ENCODE measurements around the gene TIAM2. TPM values are rescaled to one million over a fixed set of nuclear protein-coding genes. Genes with fewer than 3 reads are reported as not detected.
A peak's percentile ranks its signal among the peaks of the same experiment; 100 is the strongest.

The TIAM2 gene
- total and polyA plus RNA-seq, 2 experiments from 2014 or later: 14.2 to 24.4 TPM

- peaks cover 54% of the 10 kb centered on the region for H3K79me2 ChIP-seq (replicated peaks; ENCODE audit: insufficient read depth)
- Mint-ChIP-seq H3K27ac (no peak overlapping the region), H3K36me3 (ENCODE audit: low read depth) (peaks cover 11% of the 10 kb centered on the region; the same call in 2 of the 3 replicates), H3K27me3 (ENCODE audit: insufficient read depth, low read depth, poor library complexity) (peaks cover 6% of the 10 kb centered on the region), H3K4me1 (peaks cover 46% of the 10 kb centered on the region), H3K4me3 (no peak overlapping the region), H3K9me3 (peaks cover 3% of the 10 kb centered on the region; the same call in 2 of the 3 replicates)
- no peaks in the 10 kb centered on the region for H4K20me1 ChIP-seq (replicated peaks; ENCODE audit: insufficient read depth)
- peak overlapping the region; percentile 33; the same call in 1 of the 2 replicates for H3K4me2 ChIP-seq
- TF ChIP-seq EZH2 (IDR thresholded peaks at IDR 0.05; ENCODE audit: low read depth, unreplicated experiment) (no peak), STAT1 (IDR thresholded peaks at IDR 0.05; ENCODE audit: unreplicated experiment) (no peak), CTCF (conservative IDR thresholded peaks at IDR 0.05; ENCODE audit: low read depth in 2 of 2) (no peak), CREB1 (CRISPR knock-in tag; IDR thresholded peaks at IDR 0.05; ENCODE audit: low read depth) (no peak), ETS1 (IDR thresholded peaks at IDR 0.05) (no peak), JUNB (IDR thresholded peaks at IDR 0.05; ENCODE audit: unreplicated experiment) (no peak), EZH2phosphoT487 (IDR thresholded peaks at IDR 0.05; ENCODE audit: unreplicated experiment) (no peak), ZNF462 (CRISPR knock-in tag; IDR thresholded peaks at IDR 0.05) (no peak), ZNF331 (CRISPR knock-in tag; IDR thresholded peaks at IDR 0.05; ENCODE audit: low read depth) (no peak), NANOG (IDR thresholded peaks at IDR 0.05; ENCODE audit: borderline replicate concordance) (no peak), ZNF114 (CRISPR knock-in tag; IDR thresholded peaks at IDR 0.05) (no peak), POLR2AphosphoS5 (IDR thresholded peaks at IDR 0.05; ENCODE audit: low read depth) (no peak), REST (IDR thresholded peaks at IDR 0.05; ENCODE audit: unreplicated experiment) (no peak)
- H3K4me1 ChIP-seq (ENCODE audit: insufficient read depth): peaks cover 52% of the 10 kb centered on the region
- H3K27ac ChIP-seq (ENCODE audit: low read depth): peak overlapping the region; percentile 75; the same call in 1 of the 2 replicates
- H3K4me3 ChIP-seq: no peak overlapping the region
- no peak for DNase-seq (ENCODE audit: low spot score)
- no peaks in the 10 kb centered on the region for H3K27me3 ChIP-seq (ENCODE audit: insufficient read depth)
- H3F3A ChIP-seq (replicated peaks; ENCODE audit: low read depth): peaks cover 6% of the 10 kb centered on the region; the same call in 1 of the 2 replicates
- H3K9me2 ChIP-seq (ENCODE audit: insufficient read depth): no peaks in the 10 kb centered on the region
- ATAC-seq: no peak
- no peaks in the 10 kb centered on the region for H3K36me3 ChIP-seq (ENCODE audit: insufficient read depth)
- H2AFZ ChIP-seq: no peak overlapping the region
Observed at GRCh38 chr6:155013457-155013876, 18.4 kb downstream of the TIAM2 start.
